ENCODE measurements around the gene SIGLEC6. TPM values are rescaled to one million over a fixed set of nuclear protein-coding genes. Genes with fewer than 3 reads are reported as not detected.

SIGLEC6 gene
- total RNA-seq, 1 donor from 2014 or later = not detected

DNA sequence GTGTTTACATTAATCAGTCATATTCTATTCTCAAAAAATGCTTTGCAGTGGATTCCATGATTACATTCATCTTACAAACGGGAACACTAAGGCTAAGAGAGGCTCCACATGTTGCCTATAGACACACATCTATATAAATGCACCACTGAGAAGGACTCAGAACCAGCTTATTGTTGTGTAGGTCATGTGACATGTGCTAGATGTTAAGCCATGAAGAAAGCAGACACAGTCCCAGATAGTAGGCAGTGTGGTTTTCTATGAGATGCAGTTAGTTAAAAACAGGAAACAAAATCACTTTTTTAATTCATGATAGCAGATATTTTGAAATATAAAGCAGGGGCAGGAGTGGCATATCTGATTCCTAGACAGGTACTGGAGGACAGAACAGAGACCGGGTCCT is 10.7 kb downstream of the SIGLEC6 start:
- Mint-ChIP-seq H3K36me3 (ENCODE audit: low read depth) (no peaks in the 10 kb centered on the region), H3K9me3 (ENCODE audit: low read depth) (peaks cover 14% of the 10 kb centered on the region)
- DNase-seq (ENCODE audit: low spot score) = no peak

DNA sequence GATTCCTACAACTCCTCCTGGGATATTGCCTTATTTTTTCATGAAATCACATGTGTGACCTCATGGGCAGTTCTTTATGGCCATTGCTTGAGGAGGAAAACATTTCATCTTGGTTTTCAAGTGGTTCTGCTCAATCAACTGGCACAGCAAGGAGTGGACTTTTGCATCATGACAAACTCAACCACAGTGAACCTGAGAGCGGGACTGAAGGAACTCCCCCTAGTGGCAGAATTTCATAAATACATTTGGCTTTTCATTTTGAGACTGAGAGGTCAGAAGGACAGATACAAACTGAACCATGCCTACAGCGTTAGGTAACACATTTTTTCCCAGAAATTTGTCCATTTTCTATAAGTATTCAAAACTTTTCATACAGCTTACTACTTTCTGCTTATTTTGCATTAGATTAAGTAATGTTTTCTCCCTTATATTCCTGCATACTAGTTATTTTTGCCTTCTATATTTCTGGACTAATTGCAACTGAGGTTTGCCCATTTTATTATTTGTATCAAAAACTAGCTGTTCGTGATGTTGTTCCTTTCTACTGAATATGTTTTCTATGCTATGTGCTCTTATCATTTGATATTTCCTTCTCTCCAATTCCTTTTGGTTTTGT is 16.5 kb downstream of the SIGLEC6 start:
- H3K4me1 Mint-ChIP-seq (ENCODE audit: low read depth) = no peaks in the 10 kb centered on the region
- peaks cover 3% of the 10 kb centered on the region for H3K9me3 Mint-ChIP-seq (ENCODE audit: low read depth)
- H3K36me3 Mint-ChIP-seq (ENCODE audit: low read depth) = no peaks in the 10 kb centered on the region
- H3K4me3 Mint-ChIP-seq (ENCODE audit: unreplicated experiment) = no peak overlapping the region
- no peak overlapping the region for H3K27ac Mint-ChIP-seq (ENCODE audit: unreplicated experiment)
- H3K27me3 Mint-ChIP-seq (ENCODE audit: low read depth) = peaks cover 9% of the 10 kb centered on the region
- TF ChIP-seq, protein P1, sequence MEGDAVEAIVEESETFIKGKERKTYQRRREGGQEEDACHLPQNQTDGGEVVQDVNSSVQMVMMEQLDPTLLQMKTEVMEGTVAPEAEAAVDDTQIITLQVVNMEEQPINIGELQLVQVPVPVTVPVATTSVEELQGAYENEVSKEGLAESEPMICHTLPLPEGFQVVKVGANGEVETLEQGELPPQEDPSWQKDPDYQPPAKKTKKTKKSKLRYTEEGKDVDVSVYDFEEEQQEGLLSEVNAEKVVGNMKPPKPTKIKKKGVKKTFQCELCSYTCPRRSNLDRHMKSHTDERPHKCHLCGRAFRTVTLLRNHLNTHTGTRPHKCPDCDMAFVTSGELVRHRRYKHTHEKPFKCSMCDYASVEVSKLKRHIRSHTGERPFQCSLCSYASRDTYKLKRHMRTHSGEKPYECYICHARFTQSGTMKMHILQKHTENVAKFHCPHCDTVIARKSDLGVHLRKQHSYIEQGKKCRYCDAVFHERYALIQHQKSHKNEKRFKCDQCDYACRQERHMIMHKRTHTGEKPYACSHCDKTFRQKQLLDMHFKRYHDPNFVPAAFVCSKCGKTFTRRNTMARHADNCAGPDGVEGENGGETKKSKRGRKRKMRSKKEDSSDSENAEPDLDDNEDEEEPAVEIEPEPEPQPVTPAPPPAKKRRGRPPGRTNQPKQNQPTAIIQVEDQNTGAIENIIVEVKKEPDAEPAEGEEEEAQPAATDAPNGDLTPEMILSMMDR (IDR thresholded peaks at IDR 0.05) = peak; percentile 83
- DNase-seq (ENCODE audit: low spot score) = no peak

More for the DNA sequence above, 10.7 kb downstream of the SIGLEC6 start:
- Mint-ChIP-seq H3K4me1 (ENCODE audit: low read depth) (no peaks in the 10 kb centered on the region), H3K27ac (ENCODE audit: unreplicated experiment) (no peak overlapping the region), H3K4me3 (ENCODE audit: unreplicated experiment) (no peak overlapping the region), H3K27me3 (ENCODE audit: low read depth) (peaks cover 2% of the 10 kb centered on the region)
- TF ChIP-seq, protein P1 (IDR thresholded peaks at IDR 0.05) = no peak

DNA sequence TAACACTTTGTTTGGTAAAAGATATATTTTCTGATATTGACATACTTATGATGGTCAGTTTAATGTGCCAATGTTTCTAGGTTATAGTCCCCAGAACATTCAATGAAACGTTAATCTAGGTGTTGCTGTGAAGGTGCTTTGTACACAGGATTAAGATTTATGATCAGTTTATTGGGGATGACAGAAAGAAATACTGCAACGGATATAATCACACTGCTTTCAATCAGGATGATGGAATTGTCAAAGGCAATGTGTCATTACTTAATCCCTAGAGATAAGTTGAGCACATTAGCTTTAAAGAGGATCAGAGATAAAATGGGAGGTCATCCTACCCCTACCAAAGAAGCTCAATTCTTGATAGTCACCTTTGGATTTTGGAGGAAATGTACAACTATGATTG is 17.5 kb downstream of the SIGLEC6 start:
- DNase-seq (ENCODE audit: low spot score) = no peak
- Mint-ChIP-seq H3K36me3 (ENCODE audit: low read depth) (no peaks in the 10 kb centered on the region), H3K27me3 (ENCODE audit: low read depth) (peaks cover 9% of the 10 kb centered on the region), H3K4me3 (ENCODE audit: unreplicated experiment) (no peak overlapping the region), H3K27ac (ENCODE audit: unreplicated experiment) (no peak overlapping the region), H3K9me3 (ENCODE audit: low read depth) (peaks cover 3% of the 10 kb centered on the region), H3K4me1 (ENCODE audit: low read depth) (no peaks in the 10 kb centered on the region)
- TF ChIP-seq, protein P1 (IDR thresholded peaks at IDR 0.05) = no peak

DNA sequence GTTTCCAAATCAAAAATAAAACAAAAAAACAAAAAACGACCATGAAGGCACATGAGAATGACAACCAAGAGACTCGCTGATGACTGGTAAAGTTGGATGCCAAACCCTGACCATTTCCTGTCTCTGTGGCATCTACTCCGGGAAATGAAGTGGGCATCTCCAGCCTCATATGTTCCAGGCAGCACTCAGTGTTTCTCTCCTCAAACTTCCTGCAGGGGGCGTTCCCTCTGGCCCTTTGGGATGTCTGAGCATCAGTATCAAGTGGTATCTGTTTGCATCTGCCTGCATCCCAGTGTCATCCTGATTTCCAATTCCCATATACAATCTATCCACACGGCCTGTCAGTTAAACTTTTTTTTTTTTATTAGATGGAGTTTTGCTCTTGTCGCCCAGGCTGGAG is 20.1 kb downstream of the SIGLEC6 start:
- Mint-ChIP-seq H3K9me3 (ENCODE audit: low read depth) (no peaks in the 10 kb centered on the region), H3K27ac (ENCODE audit: unreplicated experiment) (no peak overlapping the region), H3K4me3 (ENCODE audit: unreplicated experiment) (no peak overlapping the region), H3K4me1 (ENCODE audit: low read depth) (no peaks in the 10 kb centered on the region), H3K36me3 (ENCODE audit: low read depth) (no peaks in the 10 kb centered on the region), H3K27me3 (ENCODE audit: low read depth) (peaks cover 7% of the 10 kb centered on the region)
- no peak for DNase-seq (ENCODE audit: low spot score)
- TF ChIP-seq, protein P1 (IDR thresholded peaks at IDR 0.05) = peak; percentile 18

DNA sequence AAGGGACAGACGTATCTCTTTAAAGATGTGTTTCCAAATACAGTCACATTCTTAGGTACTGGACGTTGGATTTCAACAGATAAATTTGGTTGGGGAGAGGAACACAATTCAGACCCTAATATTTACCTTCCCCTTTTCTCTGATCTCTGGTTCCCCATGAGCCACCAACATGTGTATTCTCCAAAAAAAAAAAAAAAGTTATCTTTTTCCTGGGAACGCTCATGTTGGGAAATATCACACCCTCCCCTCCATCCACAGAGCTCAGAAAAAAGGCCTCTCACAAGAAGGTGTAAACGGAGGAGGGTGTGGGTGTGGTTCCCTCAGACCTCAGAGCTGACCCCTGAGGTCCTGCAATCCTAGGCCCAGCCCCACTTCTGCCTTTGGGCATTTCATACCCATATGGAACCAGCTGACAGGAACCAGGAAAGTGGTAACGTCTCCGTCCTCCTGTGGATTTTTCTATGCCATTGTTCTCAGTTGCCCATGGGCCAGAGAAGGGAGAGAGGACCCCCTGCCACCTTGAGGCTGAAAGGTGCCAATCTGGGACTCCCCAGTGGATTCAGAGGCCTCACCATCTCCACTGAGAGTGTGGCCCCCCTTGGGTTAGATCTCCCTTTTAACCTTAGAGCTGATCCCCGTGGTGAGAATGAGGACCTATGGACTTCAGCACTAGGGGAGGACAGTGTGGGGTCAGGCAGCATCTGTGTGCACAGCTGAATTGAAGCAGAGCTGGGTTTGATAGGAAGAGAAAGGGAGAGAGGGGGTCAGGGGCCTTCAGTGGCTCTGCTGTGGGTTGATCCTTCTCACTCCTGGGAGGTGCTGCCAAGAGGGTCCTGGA is 21.4 kb downstream of the SIGLEC6 start:
- DNase-seq (ENCODE audit: low spot score) = no peak
- Mint-ChIP-seq H3K36me3 (ENCODE audit: low read depth) (no peaks in the 10 kb centered on the region), H3K4me1 (ENCODE audit: low read depth) (no peaks in the 10 kb centered on the region), H3K4me3 (ENCODE audit: unreplicated experiment) (no peak overlapping the region), H3K27ac (ENCODE audit: unreplicated experiment) (no peak overlapping the region), H3K9me3 (ENCODE audit: low read depth) (no peaks in the 10 kb centered on the region), H3K27me3 (ENCODE audit: low read depth) (peaks cover 7% of the 10 kb centered on the region)
- TF ChIP-seq, protein P1 (IDR thresholded peaks at IDR 0.05) = no peak

Data from chondrocyte (in vitro differentiated cells).